GM15510 (cell line): ENCODE results near the gene TP53BP1.

Experiments
- POLR2A ChIP-seq: IDR thresholded peaks from 3 replicates; pipeline ENCODE4 v1.6.1; 2011; ENCODE audit warnings: borderline replicate concordance; ENCODE audit not compliant: insufficient read length; ENCODE audit errors: extremely low read depth

TP53BP1 gene

DNA sequence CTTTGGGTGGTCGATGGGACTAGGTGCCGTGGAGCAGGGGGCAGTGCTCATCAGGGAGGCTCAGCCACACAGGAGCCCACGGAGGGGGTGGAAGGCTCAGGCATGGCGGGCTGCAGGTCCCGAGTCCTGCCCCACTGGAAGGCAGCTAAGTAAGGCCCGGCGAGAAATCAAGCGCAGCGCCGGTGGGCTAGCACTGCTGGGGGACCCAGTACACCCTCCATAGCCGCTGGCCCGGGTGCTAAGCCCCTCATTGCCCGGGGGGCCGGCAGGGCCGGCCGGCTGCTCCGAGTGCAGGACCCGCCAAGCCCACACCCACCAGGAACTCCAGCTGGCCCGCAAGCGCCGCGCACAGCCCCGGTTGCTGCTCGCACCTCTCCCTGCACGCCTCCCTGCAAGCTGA lies 19.1 kb downstream of the TP53BP1 start:
- TF ChIP-seq POLR2A: no peak

DNA sequence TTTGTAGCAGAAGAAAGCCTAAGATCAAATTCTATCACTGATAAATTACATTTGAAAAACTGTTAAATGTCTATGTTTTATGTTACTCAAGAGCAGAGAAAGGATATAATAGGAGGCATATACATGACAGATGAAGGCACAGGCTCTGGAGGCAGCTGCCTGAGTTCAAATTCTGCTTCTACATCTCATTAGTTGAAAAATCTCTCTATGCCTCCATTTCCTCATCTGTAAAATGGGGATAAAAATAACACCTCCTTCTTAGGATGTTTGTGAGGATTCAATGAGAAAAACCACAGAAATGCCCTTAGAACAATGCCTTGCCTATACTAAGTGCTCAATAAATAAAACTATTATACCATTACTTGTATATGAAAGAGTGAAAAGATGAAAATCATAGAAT lies 21.0 kb downstream of the TP53BP1 start:
- TF ChIP-seq POLR2A: no peak

GRCh38 chr15:43469867-43470266 lies 23.1 kb downstream of the TP53BP1 start:
- TF ChIP-seq POLR2A: no peak

DNA sequence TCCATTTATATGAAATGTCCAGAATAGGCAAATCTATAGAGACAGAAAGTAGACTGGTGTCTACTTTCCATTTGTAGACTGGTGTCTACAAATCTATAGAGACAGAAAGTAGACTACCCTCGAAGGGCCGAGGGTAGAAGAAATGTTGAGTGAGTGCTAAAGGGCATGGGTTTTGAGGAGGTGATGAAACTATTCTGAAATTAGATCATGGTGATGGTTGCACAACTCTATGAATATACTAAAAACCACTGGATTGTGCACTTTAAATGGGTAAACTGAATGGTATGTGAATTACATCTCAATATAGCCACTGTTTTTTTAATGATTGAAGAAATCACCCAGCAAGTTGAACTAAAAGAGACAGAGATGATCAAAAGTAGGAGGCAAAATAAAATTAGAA lies 27.9 kb downstream of the TP53BP1 start:
- no peak for TF ChIP-seq POLR2A

- TF ChIP-seq POLR2A: no peak
Observed at GRCh38 chr15:43463998-43464397, 29.0 kb downstream of the TP53BP1 start.

- no peak for TF ChIP-seq POLR2A
Observed at GRCh38 chr15:43463507-43463906, 29.4 kb downstream of the TP53BP1 start.

DNA sequence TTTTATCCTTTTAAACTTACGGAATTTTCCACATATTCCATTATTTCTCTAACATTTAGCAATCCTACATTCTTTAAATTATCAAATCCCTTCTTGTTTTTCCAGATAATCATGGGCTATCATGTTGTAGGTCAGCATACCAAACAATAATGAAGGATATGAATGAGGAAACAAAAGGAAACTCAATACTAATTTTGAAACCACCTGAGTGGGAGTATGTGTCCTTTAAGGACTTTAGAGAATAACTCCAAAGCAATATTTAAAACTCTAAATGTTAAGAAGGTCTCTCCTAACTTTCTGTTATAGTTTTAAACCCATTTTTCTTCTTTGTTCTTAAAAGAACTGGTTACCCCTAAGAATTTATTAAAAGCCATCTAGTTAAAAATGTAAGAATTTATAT lies 43.0 kb downstream of the TP53BP1 start:
- no peak for TF ChIP-seq POLR2A

- no peak for TF ChIP-seq POLR2A
Observed at GRCh38 chr15:43446344-43446743, 46.6 kb downstream of the TP53BP1 start.

DNA sequence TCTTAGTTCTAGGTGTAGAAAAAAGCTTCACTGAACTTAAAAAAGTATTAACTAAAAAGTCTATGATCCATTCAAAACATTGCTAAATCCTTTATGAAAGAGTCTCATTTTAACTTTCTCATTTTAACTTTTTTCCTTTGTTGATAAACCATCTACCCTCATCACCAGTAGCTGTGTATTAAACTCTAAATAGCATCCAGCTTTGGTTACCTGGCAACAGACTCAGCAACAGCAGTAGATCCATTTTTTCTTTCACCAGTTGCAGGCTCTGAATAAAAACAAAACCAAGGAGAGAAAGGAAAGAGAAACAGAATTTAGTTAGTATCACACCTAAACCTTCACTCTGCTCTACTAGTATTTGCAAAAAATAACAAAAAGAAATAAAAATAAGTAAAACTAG lies 51.6 kb downstream of the TP53BP1 start:
- no peak for TF ChIP-seq POLR2A

DNA sequence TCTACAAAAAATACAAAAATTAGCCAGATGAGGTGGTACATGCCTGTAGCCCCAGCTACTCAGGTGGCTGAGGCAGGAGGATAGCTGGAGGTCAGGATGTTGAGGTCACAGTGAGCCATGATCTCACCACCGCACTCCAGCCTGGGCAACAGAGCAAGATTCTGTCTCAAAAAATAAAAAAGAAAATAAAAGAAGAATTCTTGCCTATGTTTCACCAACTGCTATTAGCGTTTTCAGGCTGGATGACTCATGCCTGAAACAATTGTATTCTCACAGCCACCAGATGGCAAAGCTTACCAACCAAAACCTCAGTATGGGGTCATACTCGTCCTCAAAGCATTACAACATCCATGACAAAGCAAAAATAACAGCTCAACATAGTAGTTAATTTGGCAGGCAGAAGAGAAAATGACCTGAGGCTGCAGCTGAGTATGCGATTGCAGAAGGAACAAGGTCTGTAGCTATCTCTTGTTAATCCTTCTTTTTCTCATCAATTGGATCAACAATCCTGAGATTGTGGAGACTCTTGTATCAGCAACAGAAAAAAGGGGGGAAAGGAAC lies 52.2 kb downstream of the TP53BP1 start:
- no peak for TF ChIP-seq POLR2A

DNA sequence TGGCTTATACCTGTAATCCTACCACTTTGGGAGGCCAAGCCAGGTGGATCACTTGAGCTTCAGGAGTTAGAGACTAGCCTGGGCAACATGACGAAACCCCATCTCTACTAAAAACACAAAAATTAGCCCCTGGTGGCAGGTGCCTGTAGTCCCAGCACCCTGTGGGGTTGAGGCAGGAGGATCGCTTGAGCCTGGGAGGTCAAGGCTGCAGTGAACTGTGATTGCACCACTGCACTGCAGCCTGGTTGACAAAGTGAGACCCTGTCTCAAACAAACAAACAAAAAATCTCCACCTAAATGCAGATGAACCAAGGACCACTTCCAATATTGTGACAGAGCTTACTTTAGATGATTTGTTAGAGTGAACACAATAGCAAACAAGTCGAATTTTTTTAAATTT lies 53.7 kb downstream of the TP53BP1 start:
- TF ChIP-seq POLR2A: no peak

DNA sequence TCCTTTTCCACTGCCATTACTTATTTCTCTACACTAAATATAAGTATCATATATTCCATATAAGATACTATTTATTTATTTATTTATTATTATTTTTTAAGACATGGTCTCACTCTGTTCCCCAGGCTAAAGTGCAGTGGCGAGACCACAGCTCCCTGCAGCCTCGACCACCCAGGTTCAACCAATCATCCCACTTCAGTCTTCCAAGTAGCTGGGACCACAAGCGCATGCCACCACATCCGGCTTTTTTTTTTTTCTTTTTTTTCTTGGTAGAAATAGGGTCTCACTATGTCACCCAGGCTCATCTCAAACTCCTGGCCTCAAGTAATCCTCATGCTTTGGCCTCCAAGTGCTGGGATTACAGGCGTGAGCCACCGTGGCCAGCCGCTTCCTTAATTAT lies 56.6 kb downstream of the TP53BP1 start:
- no peak for TF ChIP-seq POLR2A

- TF ChIP-seq POLR2A: no peak
Observed at GRCh38 chr15:43434446-43434845, 58.5 kb downstream of the TP53BP1 start.

DNA sequence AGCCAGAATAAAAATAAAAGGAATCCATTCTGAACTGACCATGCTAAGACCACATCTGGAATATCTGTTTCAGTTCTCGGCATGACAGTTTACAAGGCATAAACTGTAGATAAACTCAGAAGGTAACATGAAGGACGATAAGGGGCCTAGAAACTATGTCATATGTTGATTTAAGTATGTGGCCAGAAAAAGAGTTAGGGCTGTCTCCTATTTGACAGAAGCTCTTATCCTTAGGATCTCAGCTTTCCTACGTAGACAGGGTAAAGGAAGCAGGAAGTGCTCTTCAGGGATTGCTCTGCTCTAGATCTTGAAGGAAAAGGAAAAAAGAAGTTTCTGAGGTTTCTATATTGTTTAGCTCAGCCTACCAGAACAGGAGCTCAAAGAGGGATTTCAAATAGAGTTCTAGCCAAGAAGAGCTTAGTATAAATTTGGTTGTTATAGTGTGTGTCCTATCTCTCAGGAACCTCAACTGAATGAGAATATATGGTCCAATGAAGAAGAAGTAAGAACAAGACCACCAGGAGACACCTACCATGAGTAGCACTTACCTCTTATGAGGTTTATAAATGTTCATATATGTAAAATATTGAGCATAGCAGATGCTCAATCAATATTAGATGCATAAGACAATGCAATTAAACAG lies 59.2 kb downstream of the TP53BP1 start:
- no peak for TF ChIP-seq POLR2A

DNA sequence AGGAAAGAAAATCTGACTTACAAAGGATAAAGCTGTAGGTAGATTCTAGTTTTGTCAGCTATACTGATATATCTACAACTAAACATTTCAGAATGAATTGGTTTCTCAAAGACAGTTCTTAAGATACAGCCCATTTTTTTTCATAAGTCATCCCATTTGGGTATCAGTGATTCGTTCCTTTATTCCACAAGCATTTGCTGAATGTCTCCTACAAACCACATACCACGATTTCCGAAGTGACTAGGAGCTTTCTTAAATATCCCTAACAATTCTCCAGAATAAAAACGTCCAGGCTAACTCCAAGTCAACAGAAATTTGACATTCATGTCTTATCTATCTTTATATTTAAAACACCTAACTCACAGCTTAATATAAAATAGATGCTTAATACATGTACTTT lies 59.8 kb downstream of the TP53BP1 start:
- no peak for TF ChIP-seq POLR2A

GRCh38 chr15:43429687-43430086 lies 63.3 kb downstream of the TP53BP1 start:
- TF ChIP-seq POLR2A: no peak

DNA sequence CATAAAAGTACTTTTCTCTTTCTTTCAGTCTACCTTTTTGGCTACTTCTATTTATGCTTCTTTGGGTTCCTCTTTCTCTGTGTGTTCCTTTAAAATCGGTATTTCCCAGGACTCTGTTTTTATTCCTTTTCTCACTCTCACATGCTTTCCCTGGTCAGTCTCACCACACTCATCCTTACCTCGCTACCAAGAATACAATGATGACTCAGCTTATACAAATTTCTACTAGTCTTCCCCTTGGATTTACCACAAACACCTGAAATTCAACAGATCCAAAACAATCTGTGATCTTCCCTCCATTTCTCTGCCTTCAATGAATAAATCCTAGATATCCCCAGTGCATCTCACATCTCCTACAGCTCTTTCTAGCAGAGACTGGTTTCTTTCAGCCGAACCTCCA lies 69.2 kb downstream of the TP53BP1 start:
- no peak for TF ChIP-seq POLR2A
